Ramos (cell line): ENCODE data around the gene RAD52.

Source experiments
- in situ Hi-C: fragments of 300-500 bp; cut with MboI; formaldehyde crosslinking; loops from one replicate; pipeline ENCODE4 v1.14.3; 2022; ENCODE audit warnings: low sequenced_read_pairs; ENCODE audit not compliant: unreplicated experiment

Gene RAD52

GRCh38 chr12:916712-917445 lies 32.6 kb downstream of the RAD52 start:
- in situ Hi-C loops = no loop called here

- in situ Hi-C loops = no loop called here
These were observed 33.3 kb downstream of the RAD52 start for GRCh38 chr12:916240-916639.

GRCh38 chr12:915090-915489 lies 34.4 kb downstream of the RAD52 start:
- in situ Hi-C loops = no loop called here

GRCh38 chr12:913919-914698 lies 35.4 kb downstream of the RAD52 start:
- in situ Hi-C loops = no loop called here

- in situ Hi-C loops = no loop called here
These were observed 36.8 kb downstream of the RAD52 start for GRCh38 chr12:912466-913235.

- in situ Hi-C loops = no loop called here
These were observed 38.2 kb downstream of the RAD52 start for GRCh38 chr12:911191-911826.

GRCh38 chr12:910416-910815 lies 39.1 kb downstream of the RAD52 start:
- in situ Hi-C loops = no loop called here

- in situ Hi-C loops = no loop called here
These were observed 39.6 kb downstream of the RAD52 start for GRCh38 chr12:909861-910260.

- in situ Hi-C loops = no loop called here
These were observed 41.9 kb downstream of the RAD52 start for GRCh38 chr12:907413-908185.

GRCh38 chr12:906062-906585 lies 43.4 kb downstream of the RAD52 start:
- in situ Hi-C loops = no loop called here

- in situ Hi-C loops = no loop called here
These were observed 44.0 kb downstream of the RAD52 start for GRCh38 chr12:905261-906031.

GRCh38 chr12:904010-904414 lies 45.5 kb downstream of the RAD52 start:
- in situ Hi-C loops = no loop called here

- in situ Hi-C loops = no loop called here
These were observed 46.4 kb downstream of the RAD52 start for GRCh38 chr12:903055-903454.

GRCh38 chr12:902581-902980 lies 46.9 kb downstream of the RAD52 start:
- in situ Hi-C loops = no loop called here

GRCh38 chr12:897386-897785 lies 52.1 kb downstream of the RAD52 start:
- in situ Hi-C loops = no loop called here

- in situ Hi-C loops = no loop called here
These were observed 53.5 kb downstream of the RAD52 start for GRCh38 chr12:896031-896430.

- in situ Hi-C loops = no loop called here
These were observed 55.3 kb downstream of the RAD52 start for GRCh38 chr12:894226-894625.

- in situ Hi-C loops = no loop called here
These were observed 63.3 kb downstream of the RAD52 start for GRCh38 chr12:886206-886605.

GRCh38 chr12:885701-886100 lies 63.8 kb downstream of the RAD52 start:
- in situ Hi-C loops = no loop called here
